ENCODE measurements around the gene ANKRD23. TPM values are rescaled to one million over a fixed set of nuclear protein-coding genes. Genes with fewer than 3 reads are reported as not detected.

Gene ANKRD23
- total RNA-seq, 1 donor: 1.8 TPM

- peak; percentile 34 for DNase-seq (ENCODE audit: insufficient read length, low spot score, missing footprints)
- H3K27ac ChIP-seq (ENCODE audit: low read depth, low read length): no peak overlapping the region
- H3K79me2 ChIP-seq (ENCODE audit: insufficient read depth, low read length): no peaks in the 10 kb centered on the region
- no peaks in the 10 kb centered on the region for H4K20me1 ChIP-seq (ENCODE audit: insufficient read depth, low read length)
- H3K27me3 ChIP-seq (ENCODE audit: insufficient read depth, low read length): no peaks in the 10 kb centered on the region
- no peaks in the 10 kb centered on the region for H3K36me3 ChIP-seq (ENCODE audit: insufficient read depth, low read length)
- TF ChIP-seq, protein P1, sequence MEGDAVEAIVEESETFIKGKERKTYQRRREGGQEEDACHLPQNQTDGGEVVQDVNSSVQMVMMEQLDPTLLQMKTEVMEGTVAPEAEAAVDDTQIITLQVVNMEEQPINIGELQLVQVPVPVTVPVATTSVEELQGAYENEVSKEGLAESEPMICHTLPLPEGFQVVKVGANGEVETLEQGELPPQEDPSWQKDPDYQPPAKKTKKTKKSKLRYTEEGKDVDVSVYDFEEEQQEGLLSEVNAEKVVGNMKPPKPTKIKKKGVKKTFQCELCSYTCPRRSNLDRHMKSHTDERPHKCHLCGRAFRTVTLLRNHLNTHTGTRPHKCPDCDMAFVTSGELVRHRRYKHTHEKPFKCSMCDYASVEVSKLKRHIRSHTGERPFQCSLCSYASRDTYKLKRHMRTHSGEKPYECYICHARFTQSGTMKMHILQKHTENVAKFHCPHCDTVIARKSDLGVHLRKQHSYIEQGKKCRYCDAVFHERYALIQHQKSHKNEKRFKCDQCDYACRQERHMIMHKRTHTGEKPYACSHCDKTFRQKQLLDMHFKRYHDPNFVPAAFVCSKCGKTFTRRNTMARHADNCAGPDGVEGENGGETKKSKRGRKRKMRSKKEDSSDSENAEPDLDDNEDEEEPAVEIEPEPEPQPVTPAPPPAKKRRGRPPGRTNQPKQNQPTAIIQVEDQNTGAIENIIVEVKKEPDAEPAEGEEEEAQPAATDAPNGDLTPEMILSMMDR (IDR thresholded peaks at IDR 0.05; ENCODE audit: extremely low read depth, low read depth, low read length): no peak
- H2AFZ ChIP-seq (ENCODE audit: low read length): no peak overlapping the region
- no peak overlapping the region for H3K4me3 ChIP-seq (ENCODE audit: insufficient read depth, low read length)
- H3K9me3 ChIP-seq (ENCODE audit: low read depth, low read length): no peaks in the 10 kb centered on the region
- H3K4me1 ChIP-seq (ENCODE audit: insufficient read depth, low read length): no peaks in the 10 kb centered on the region
- H3K4me2 ChIP-seq (ENCODE audit: insufficient read depth, low read length): no peak overlapping the region
Observed at GRCh38 chr2:96839293-96839874, 4.4 kb downstream of the ANKRD23 start.

DNA sequence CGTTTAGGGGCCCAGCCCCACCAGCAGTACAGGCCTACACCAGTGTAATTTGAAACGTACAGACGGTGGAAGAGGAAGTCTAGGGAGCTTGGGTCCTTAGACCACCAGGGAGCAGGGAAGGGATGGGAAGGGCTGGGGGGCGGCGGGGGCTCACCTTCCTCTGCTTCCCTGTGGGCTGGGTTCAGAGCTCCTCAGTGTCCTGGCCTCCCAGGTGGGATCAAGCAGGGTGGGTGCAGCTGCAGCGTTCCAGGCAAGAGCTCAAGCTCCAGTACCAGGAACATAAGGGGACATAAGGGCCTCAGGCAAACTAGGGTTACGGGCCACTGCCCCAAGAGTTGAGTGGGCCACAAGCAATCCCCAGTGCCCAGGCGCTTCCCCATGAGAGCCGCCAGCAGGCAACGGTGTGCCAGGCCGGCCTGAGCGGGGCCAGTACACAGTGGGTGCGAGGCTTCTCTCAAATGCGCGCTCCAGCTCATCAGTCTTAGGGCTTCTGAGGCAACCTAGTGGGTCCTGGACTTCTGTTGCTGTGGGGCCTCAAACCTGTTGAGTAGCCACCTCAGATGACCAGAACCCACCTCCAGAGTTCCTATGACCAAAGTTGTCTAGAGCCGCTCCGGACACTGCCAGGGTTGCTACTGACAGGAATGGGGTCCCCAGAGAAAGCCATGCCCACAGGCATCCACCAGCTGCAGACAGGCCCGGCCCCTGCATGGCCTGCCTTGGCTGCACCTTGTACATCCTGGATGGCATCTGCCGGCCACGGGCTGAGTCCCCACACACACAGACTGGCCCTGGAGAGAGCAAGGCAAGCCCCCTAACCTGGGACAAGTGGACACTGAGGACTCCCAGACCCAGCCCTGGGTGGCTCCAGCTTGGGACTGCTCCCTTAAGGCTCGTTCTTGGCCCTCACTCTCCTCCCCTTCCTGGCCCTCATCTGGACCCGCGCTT lies 5.2 kb downstream of the ANKRD23 start:
- Histone ChIP-seq H2AFZ (ENCODE audit: low read length) (no peak overlapping the region), H3K4me1 (ENCODE audit: insufficient read depth, low read length) (no peaks in the 10 kb centered on the region), H3K36me3 (ENCODE audit: insufficient read depth, low read length) (no peaks in the 10 kb centered on the region), H3K27me3 (ENCODE audit: insufficient read depth, low read length) (no peaks in the 10 kb centered on the region), H3K9me3 (ENCODE audit: low read depth, low read length) (no peaks in the 10 kb centered on the region), H3K79me2 (ENCODE audit: insufficient read depth, low read length) (no peaks in the 10 kb centered on the region), H4K20me1 (ENCODE audit: insufficient read depth, low read length) (no peaks in the 10 kb centered on the region), H3K4me3 (ENCODE audit: insufficient read depth, low read length) (no peak overlapping the region), H3K27ac (ENCODE audit: low read depth, low read length) (no peak overlapping the region), H3K4me2 (ENCODE audit: insufficient read depth, low read length) (no peak overlapping the region)
- TF ChIP-seq, protein P1 (IDR thresholded peaks at IDR 0.05; ENCODE audit: extremely low read depth, low read depth, low read length): no peak
- DNase-seq (ENCODE audit: insufficient read length, low spot score, missing footprints): peak; percentile 22

GRCh38 chr2:96837575-96837974 lies 6.2 kb downstream of the ANKRD23 start:
- Histone ChIP-seq H3K27me3 (ENCODE audit: insufficient read depth, low read length) (no peaks in the 10 kb centered on the region), H3K79me2 (ENCODE audit: insufficient read depth, low read length) (no peaks in the 10 kb centered on the region), H3K27ac (ENCODE audit: low read depth, low read length) (no peak overlapping the region), H3K4me2 (ENCODE audit: insufficient read depth, low read length) (no peak overlapping the region), H3K4me3 (ENCODE audit: insufficient read depth, low read length) (no peak overlapping the region), H4K20me1 (ENCODE audit: insufficient read depth, low read length) (no peaks in the 10 kb centered on the region), H3K36me3 (ENCODE audit: insufficient read depth, low read length) (no peaks in the 10 kb centered on the region), H2AFZ (ENCODE audit: low read length) (no peak overlapping the region), H3K9me3 (ENCODE audit: low read depth, low read length) (no peaks in the 10 kb centered on the region), H3K4me1 (ENCODE audit: insufficient read depth, low read length) (peaks cover 6% of the 10 kb centered on the region)
- peak; percentile 51 for DNase-seq (ENCODE audit: insufficient read length, low spot score, missing footprints)
- TF ChIP-seq, protein P1 (IDR thresholded peaks at IDR 0.05; ENCODE audit: extremely low read depth, low read depth, low read length): no peak

GRCh38 chr2:96835830-96836229 lies 8.0 kb downstream of the ANKRD23 start:
- DNase-seq (ENCODE audit: insufficient read length, low spot score, missing footprints): peak; percentile 62
- H2AFZ ChIP-seq (ENCODE audit: low read length): no peak overlapping the region
- no peaks in the 10 kb centered on the region for H3K9me3 ChIP-seq (ENCODE audit: low read depth, low read length)
- H3K27me3 ChIP-seq (ENCODE audit: insufficient read depth, low read length): no peaks in the 10 kb centered on the region
- H3K79me2 ChIP-seq (ENCODE audit: insufficient read depth, low read length): no peaks in the 10 kb centered on the region
- no peak overlapping the region for H3K27ac ChIP-seq (ENCODE audit: low read depth, low read length)
- H3K4me2 ChIP-seq (ENCODE audit: insufficient read depth, low read length): no peak overlapping the region
- no peaks in the 10 kb centered on the region for H3K36me3 ChIP-seq (ENCODE audit: insufficient read depth, low read length)
- no peak overlapping the region for H3K4me3 ChIP-seq (ENCODE audit: insufficient read depth, low read length)
- H3K4me1 ChIP-seq (ENCODE audit: insufficient read depth, low read length): peaks cover 6% of the 10 kb centered on the region
- no peaks in the 10 kb centered on the region for H4K20me1 ChIP-seq (ENCODE audit: insufficient read depth, low read length)
- TF ChIP-seq, protein P1 (IDR thresholded peaks at IDR 0.05; ENCODE audit: extremely low read depth, low read depth, low read length): no peak
